Measurements from ENCODE around the gene ALDH16A1. TPM values are rescaled to one million over a fixed set of nuclear protein-coding genes. Genes with fewer than 3 reads are reported as not detected.
A peak's percentile ranks its signal among the peaks of the same experiment; 100 is the strongest.

The ALDH16A1 gene
- polyA plus RNA-seq, 1 donor from 2014 or later, result 67.5 TPM

DNA sequence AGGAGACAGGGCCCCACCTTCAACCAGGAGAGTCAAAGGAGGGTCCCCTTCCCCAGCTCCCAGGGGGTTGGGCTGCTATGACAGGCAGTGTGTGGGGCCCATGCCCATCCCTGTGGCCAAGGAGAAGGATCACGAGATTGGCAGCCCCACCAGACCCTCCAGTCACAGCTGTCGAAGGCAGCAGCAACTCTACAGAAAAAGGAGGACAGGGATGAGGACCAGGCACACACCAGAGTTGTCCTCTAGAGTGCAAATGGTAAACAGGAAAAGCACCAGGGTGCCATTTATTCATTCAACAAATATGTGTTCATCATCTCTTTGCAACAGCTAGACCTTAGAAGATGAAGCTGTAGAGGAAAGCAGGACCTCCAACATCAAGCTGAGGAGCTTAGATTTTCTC lies 33.9 kb upstream of the ALDH16A1 start:
- H3K4me3 Mint-ChIP-seq, result no peak overlapping the region
- H3K9me3 Mint-ChIP-seq, result no peaks in the 10 kb centered on the region
- H3K36me3 Mint-ChIP-seq, result no peaks in the 10 kb centered on the region
- peaks cover 54% of the 10 kb centered on the region for H3K27me3 Mint-ChIP-seq
- H3K27ac Mint-ChIP-seq, result peak overlapping the region in 1 of 3 donors; percentile 57
- peaks cover 15 to 37% (median 29%) of the 10 kb centered on the region in 3 donors for H3K4me1 Mint-ChIP-seq

DNA sequence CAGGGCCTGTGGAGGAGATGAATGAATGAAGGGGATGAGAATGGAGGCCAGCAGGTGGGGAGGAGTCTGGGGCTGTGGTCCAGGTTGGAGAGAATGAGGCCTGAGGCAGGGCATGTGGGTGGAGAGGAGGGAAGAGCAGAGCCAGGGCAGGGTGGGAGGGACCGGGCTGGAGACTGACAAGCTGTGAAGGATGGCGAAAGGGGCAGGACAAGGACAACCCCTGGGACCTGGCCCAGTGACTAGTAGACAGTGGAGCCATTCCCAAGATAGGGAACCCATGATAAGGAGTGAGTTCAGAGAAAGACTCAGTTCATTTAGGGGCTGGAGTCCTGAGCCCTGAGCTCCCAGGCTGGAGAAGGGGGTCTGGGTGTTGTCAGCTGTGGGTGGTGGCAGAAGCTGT lies 32.8 kb upstream of the ALDH16A1 start:
- Mint-ChIP-seq H3K9me3 (no peaks in the 10 kb centered on the region), H3K4me3 (peak overlapping the region in 1 of 4 donors; percentile 24), H3K36me3 (no peaks in the 10 kb centered on the region), H3K4me1 (peaks cover 17 to 43% (median 28%) of the 10 kb centered on the region in 3 donors), H3K27me3 (peaks cover 63% of the 10 kb centered on the region), H3K27ac (peak overlapping the region in 1 of 3 donors; percentile 3)

DNA sequence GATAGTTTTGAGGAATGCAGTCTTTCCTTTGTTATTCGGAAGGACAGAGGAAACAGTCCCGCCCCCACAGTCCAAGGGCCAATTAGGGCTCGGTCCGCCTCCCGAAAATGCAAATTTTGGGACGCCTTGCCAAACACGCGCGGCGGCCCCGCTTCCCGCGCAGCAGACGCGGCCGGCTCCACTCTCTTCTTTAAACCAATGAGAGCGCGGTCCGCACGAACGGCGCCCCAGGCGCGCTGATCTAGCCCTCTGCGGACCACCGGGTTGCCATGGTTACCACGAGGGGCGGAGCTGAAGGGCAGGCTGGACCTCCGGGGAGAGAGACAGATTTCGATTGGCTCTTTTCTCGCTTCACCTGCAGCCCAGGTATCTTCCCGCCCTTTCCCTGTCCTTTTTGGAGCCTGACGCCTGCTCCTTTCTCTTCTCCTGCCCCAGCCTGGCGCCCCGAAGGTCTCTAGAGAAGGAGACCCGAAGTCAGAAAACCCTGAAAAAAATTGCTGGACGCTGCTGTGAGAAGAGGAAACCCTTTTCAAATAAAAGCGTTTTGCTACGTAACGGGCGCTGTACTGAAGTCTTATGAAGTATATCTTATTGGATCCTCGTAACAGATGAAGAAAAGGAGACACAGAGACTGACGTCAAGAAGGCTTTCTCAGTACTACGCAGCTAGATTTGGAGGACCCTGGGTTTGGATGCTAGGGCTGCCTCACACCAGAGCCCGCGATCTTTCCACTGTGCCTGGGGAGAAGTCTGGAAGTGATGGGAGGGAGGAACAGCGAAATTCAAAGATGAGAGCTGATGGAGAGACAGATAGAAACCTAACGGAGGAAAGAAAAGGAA lies 31.8 kb upstream of the ALDH16A1 start:
- Mint-ChIP-seq H3K4me3 (peak overlapping the region; percentile 16 to 89 (median 55)), H3K27me3 (peaks cover 71% of the 10 kb centered on the region), H3K27ac (peak overlapping the region in 2 of 3 donors; percentile 3 to 67), H3K9me3 (no peaks in the 10 kb centered on the region), H3K36me3 (no peaks in the 10 kb centered on the region), H3K4me1 (peaks cover 19 to 52% (median 34%) of the 10 kb centered on the region in 3 donors)

DNA sequence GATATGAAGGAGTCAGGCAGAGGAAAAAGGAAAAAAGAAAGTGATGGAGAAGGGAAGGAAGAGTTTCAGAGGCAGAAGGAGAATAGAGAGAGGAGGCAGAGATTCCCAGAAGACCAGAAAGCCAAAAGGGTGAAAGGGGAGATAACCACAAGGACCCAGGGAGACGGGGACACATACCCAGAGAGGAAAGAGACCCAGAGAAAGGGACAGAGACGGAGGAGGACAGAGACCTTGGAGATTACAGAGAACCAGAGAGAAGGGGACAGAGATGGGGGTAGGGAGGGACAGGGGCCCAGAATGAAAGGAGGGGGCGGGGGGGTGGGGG lies 31.2 kb upstream of the ALDH16A1 start:
- no peaks in the 10 kb centered on the region for H3K36me3 Mint-ChIP-seq
- H3K27ac Mint-ChIP-seq, result peak overlapping the region in 2 of 3 donors; percentile 3 to 67
- H3K9me3 Mint-ChIP-seq, result no peaks in the 10 kb centered on the region
- H3K4me1 Mint-ChIP-seq, result peaks cover 19 to 58% (median 38%) of the 10 kb centered on the region in 3 donors
- peak overlapping the region in 2 of 4 donors; percentile 29 to 89 for H3K4me3 Mint-ChIP-seq
- H3K27me3 Mint-ChIP-seq, result peaks cover 77% of the 10 kb centered on the region

DNA sequence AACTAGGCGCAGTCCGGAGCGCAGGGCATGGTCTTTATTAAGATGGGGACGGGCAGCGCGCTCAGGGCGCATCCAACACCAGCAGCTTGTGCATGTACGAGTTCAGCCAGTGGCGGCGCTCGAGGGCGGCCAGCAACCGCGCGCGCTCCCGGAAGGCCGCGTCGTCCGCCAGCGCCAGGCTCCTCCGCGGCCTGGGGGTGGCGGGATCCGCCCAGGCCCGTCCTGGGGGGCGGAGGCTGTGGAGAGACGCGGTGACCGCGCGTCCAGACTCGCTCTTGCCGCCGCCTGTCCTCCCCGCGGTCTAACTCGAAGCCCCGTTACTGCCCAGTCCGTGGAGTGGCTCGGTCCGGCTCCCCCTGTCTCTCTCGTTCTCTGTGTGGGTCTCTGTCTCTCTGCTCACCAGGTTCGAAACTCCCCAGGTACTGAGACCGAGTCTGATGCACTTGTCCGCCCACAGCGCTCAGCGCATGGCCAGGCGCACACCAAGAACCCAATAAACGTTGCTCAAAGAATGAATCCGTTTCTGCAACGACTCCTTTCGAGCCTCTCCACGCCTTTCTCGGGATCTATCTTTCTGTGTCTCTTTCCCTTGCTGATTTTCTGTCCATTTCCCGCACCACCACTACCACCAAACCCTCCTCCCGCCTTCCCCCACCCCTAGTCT lies 30.5 kb upstream of the ALDH16A1 start:
- peak overlapping the region in 2 of 3 donors; percentile 54 to 67 for H3K27ac Mint-ChIP-seq
- no peaks in the 10 kb centered on the region for H3K36me3 Mint-ChIP-seq

DNA sequence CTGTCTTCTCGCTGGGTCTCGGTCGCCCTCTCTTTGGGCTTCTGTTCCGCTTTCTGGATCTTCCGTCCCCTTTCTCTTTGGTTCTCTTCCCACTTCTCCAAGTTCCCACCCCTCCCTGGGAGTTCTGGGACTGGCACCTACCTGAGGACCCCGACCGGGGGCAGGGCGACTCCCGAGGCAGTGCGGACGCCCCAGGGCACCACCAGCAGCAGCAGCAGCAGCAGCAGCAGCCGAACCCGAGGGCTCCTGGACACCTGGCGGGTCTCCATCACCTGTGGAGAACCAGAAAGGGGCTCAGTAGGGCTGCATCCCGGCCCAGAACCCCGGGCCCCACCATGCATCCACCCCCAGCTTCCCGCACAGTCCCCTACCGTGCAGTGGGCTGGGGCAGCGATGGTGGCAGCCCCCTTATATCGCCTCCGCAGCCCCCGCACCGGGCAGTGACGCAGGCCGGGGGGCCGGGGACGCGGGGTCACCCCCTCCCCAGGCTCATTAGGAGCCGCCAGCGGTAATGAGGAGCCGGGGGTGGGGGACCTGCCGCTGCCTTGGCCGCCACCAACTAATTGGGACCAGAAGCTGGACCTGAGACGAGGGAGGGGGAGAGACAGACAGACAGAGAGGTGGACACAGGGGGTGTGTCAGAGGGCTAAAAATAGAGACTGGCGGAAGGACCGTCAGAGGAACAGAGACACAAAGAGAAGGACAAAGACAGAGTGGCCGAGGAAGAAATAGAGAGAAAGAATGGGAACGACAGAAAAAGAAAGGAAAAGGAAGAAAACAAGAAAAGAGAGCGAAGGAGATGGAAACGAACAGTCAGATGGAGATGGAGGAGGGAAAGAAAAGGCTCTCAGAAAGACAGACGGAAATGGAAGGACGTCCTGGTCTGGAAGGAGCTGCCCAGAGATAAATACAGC lies 29.7 kb upstream of the ALDH16A1 start, which contains the start of gene PTH2:
Gene PTH2, minus strand, starts transcription at position 371 of the 914 bp plus-strand sequence. Its CDS starts 102 bp downstream, at position 269.
- peak within 1 kb of the TSS; percentile 66 to 80 (median 72) for H3K4me3 Mint-ChIP-seq
- H3K27me3 Mint-ChIP-seq, result peaks cover 82% of the 10 kb centered on the region
- peak within 1 kb of the TSS; percentile 40 to 88 (median 67) for H3K27ac Mint-ChIP-seq
- H3K36me3 Mint-ChIP-seq, result no peaks in the 10 kb centered on the region
- no peaks in the 10 kb centered on the region for H3K9me3 Mint-ChIP-seq
- H3K4me1 Mint-ChIP-seq, result peaks cover 24 to 63% (median 49%) of the 10 kb centered on the region in 3 donors

More for the DNA sequence above, 30.5 kb upstream of the ALDH16A1 start:
- H3K27me3 Mint-ChIP-seq, result peaks cover 83% of the 10 kb centered on the region
- H3K4me3 Mint-ChIP-seq, result peak overlapping the region; percentile 36 to 80 (median 72)
- peaks cover 19 to 63% (median 43%) of the 10 kb centered on the region in 3 donors for H3K4me1 Mint-ChIP-seq
- no peaks in the 10 kb centered on the region for H3K9me3 Mint-ChIP-seq

DNA sequence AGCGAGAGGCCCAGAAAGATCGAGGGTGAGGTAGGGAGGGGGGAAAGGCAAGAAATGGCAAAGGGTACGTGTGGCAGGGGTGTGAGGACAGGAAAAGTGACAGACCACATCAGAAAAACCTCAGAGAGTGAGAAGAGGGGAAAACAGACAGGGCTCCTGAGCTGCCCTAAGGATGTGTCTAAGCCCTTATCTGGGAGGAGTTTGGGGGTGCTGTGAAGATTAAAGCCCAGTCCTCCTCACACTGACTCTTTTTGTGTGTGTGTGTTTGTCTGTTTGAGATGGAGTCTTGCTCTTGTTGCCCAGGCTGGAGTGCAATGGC lies 29.1 kb upstream of the ALDH16A1 start:
- Mint-ChIP-seq H3K4me1 (peaks cover 28 to 68% (median 49%) of the 10 kb centered on the region in 3 donors), H3K4me3 (peak overlapping the region in 3 of 4 donors; percentile 50 to 80 (median 66)), H3K27ac (peak overlapping the region; percentile 34 to 88 (median 40)), H3K27me3 (peaks cover 83% of the 10 kb centered on the region), H3K36me3 (no peaks in the 10 kb centered on the region), H3K9me3 (no peaks in the 10 kb centered on the region)

DNA sequence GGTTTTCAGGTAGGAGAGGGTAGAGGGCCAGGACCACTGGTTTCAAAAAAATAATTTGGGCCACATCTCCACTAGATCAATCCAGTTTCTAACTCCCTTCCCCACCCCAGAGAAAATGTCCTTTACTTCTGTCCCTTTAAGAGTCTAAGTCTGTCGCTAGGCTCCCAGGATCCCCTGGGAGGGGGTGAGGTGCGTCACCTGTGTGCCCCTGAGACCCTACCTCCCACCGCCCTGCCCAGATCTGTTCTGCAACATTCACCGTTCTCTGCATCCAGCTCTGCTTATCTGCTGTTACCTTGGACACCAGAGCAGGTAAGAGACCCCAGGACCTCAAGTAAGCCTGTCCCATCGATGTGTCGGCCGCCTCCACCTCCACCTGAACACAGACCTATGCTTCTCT lies 27.8 kb upstream of the ALDH16A1 start, which contains the start of gene GFY:
Gene GFY, plus strand, starts transcription at position 211 of the 400 bp plus-strand sequence. CDS start 1,043 bp downstream, outside the sequence.
- Mint-ChIP-seq H3K4me3 (peak within 1 kb of the TSS in 3 of 4 donors; percentile 65 to 80 (median 66)), H3K4me1 (peaks cover 28 to 67% (median 49%) of the 10 kb centered on the region in 3 donors), H3K27me3 (peaks cover 81% of the 10 kb centered on the region), H3K36me3 (no peaks in the 10 kb centered on the region), H3K9me3 (no peaks in the 10 kb centered on the region), H3K27ac (peak within 1 kb of the TSS in 1 of 3 donors; percentile 88)

DNA sequence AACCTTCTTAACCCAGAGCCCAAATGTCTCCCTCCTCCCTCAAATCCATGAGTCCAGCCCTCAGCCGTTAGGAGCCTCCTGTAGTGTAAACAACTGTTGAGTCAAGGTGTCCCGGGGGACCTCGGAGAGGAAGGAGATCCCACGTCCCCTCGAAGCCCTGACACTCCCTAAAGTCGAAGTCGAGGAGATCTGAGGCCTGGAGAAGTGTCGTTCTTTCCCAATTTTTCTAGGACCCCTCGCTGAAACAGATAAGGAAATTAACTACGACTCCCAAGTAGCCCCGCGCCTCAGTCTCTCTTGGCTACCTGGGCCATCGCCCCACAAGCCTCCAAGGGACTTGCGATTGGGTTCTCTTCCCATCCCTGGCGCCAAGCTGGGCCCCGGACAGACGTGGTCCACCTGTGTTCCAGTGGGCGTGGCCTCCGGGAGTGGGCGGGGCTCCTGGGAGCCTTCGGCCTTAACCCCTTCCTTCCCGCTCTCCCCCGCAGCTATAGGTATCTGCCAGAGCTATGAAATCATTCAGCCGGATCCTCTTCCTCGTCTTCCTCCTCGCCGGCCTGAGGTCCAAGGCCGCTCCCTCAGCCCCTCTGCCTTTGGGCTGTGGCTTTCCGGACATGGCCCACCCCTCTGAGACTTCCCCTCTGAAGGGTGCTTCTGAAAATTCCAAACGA lies 27.0 kb upstream of the ALDH16A1 start:
- Mint-ChIP-seq H3K36me3 (no peaks in the 10 kb centered on the region), H3K27ac (peak overlapping the region in 2 of 3 donors; percentile 33 to 52), H3K4me3 (peak overlapping the region in 1 of 4 donors; percentile 58), H3K27me3 (peaks cover 79% of the 10 kb centered on the region), H3K9me3 (no peaks in the 10 kb centered on the region), H3K4me1 (peaks cover 26 to 64% (median 45%) of the 10 kb centered on the region in 3 donors)

DNA sequence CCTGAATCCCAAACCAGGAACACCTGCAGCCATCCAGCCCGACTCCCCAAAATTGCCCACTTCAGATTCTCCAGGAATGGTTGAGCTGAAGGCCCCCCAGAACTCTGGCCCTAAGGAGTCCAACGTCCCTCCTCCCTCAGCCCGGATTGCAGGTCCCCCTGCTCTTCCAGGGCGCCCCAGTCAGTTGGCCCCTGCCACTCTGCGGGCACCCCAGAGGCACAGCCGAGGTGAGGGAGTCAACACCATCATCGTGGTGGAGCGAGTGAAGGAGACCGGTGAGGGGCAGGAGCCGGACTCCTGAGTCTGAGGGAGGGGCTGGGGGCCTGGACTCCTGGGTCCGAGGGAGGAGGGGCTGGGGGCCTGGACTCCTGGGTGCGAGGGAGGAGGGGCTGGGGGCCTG lies 25.7 kb upstream of the ALDH16A1 start:
- peak overlapping the region in 3 of 4 donors; percentile 21 to 78 (median 65) for H3K4me3 Mint-ChIP-seq
- no peaks in the 10 kb centered on the region for H3K36me3 Mint-ChIP-seq
- peaks cover 27 to 58% (median 40%) of the 10 kb centered on the region in 3 donors for H3K4me1 Mint-ChIP-seq
- H3K27me3 Mint-ChIP-seq, result peaks cover 75% of the 10 kb centered on the region
- peak overlapping the region in 2 of 3 donors; percentile 33 to 52 for H3K27ac Mint-ChIP-seq
- no peaks in the 10 kb centered on the region for H3K9me3 Mint-ChIP-seq

DNA sequence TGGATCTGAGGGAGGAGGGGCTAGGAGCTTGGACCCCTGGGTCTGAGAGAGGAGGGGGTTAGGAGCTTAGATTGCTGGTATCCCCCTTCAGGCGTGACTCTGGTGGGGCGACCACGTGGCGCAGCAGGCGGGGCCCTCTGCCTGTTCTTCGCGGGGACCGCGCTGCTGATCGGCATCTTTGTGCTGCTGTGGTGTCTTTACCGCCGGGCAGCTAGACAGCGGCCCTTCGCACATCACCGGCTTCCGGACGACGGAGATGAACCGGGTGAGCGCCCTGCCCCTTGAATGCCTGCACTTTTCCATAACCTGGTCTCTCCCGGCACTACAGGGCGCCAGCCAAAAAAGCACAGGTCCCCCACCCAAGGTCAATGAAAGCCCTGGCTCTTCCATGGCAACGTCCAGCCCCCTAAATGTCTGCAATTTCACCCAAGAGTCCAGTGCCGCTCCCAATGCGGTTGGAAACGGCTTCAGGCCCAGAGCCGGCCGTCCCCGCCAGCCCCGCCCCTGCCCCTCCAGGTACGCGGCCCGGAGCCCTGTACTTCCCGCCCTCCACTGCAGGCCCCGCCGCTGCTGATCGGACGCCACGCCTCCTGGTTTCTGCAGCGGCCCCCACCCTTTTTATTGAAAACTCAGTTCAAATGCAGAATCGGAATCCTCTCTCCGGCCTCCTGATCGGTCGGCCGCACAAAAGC lies 25.0 kb upstream of the ALDH16A1 start:
- Mint-ChIP-seq H3K9me3 (no peaks in the 10 kb centered on the region), H3K4me1 (peaks cover 23 to 52% (median 36%) of the 10 kb centered on the region in 3 donors), H3K36me3 (no peaks in the 10 kb centered on the region), H3K27ac (peak overlapping the region in 2 of 3 donors; percentile 59 to 72), H3K27me3 (peaks cover 77% of the 10 kb centered on the region), H3K4me3 (peak overlapping the region in 3 of 4 donors; percentile 58 to 89 (median 75))

DNA sequence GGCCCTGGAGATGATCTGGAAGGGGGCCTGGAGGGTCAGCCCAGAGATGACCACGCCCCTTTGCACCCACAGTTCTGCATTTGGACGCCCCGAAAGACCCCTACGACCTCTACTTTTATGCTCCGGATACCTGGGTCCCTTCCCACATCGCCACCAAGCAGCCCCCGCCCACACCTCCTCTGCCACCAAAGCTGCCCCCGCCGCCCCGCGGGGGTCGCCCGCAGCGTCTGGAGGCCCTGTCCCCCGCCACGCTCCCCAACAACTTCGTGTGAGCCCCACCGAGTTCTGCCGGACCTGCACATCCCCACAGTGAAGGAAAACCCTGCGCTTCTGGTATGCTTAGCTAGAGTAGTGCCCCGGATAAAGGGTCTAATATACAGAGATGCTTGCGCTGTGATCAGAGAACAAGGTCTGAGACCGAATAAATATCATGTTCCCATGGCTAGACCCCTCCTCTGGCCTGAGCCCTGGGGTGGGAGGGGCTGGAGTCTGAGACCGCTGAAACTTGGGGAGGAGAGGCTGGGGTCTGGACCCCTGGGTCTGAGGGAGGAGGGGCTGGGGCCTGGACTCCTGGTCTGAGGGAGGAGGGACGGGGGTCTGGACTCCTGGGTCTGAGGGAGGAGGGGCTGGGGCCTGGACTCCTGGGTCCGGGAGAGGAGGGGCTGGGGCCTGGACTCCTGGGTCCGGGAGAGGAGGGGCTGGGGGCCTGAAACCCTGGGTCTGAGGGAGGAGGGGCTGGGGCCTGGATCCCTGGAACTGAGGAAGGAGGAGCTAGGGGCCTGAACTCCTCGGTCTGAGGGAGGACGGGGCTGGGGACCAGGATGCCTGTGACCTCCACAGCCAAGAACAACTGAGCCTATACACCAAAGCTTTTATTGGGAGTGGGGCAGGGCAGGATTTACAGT lies 24.2 kb upstream of the ALDH16A1 start:
- no peaks in the 10 kb centered on the region for H3K36me3 Mint-ChIP-seq
- H3K4me1 Mint-ChIP-seq, result peaks cover 26 to 47% (median 31%) of the 10 kb centered on the region in 3 donors
- peaks cover 78% of the 10 kb centered on the region for H3K27me3 Mint-ChIP-seq
- peak overlapping the region; percentile 9 to 89 (median 70) for H3K4me3 Mint-ChIP-seq
- peak overlapping the region in 2 of 3 donors; percentile 59 to 72 for H3K27ac Mint-ChIP-seq
- no peaks in the 10 kb centered on the region for H3K9me3 Mint-ChIP-seq
